ENCODE data around the gene GDF15. TPM values are rescaled to one million over a fixed set of nuclear protein-coding genes. Genes with fewer than 3 reads are reported as not detected.

GDF15 gene
- total and polyA plus RNA-seq, 3 donors from 2014 or later = 0.93 to 2.5 (median 1.0) TPM

DNA sequence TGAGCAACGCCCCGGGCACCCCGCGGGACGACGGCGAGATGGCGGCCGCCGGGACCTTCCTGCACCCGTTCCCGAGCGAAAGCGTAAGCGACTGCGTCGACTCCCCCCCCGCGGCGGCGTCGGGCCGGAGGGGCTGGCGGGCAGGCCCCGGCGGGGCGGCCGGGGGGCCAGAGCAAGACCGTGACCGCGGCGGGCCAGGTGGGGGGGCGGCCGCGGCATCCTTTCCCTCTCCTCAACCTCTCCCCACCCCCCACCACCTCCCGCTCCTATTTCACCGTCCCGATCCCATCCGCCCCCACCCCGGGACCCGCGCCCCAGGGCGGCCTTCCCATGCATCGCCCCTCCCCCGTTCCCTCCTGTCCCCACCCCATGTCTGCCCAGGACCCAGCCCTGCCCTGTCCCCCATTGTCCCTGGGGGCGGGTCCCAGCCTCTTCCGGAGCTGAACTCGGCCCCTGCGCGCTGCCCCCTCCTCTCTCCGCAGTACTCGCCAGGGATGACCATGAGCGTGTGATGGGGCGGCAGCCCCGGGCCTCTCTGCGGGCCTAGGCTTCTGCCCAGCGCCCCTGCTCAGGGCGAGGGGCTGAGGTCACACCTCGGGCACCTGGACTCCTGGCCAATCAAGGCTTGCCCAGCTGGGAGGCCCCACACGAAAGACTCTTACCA is 47.9 kb downstream of the GDF15 start:
- H3K36me3 ChIP-seq (ENCODE audit: low read depth, missing control alignments) = no peaks in the 10 kb centered on the region
- H3K4me3 ChIP-seq = peak overlapping the region; percentile 39 to 47
- no peaks in the 10 kb centered on the region for H3K27me3 ChIP-seq
- no peaks in the 10 kb centered on the region for H3K9me3 ChIP-seq
- TF ChIP-seq, protein P1, sequence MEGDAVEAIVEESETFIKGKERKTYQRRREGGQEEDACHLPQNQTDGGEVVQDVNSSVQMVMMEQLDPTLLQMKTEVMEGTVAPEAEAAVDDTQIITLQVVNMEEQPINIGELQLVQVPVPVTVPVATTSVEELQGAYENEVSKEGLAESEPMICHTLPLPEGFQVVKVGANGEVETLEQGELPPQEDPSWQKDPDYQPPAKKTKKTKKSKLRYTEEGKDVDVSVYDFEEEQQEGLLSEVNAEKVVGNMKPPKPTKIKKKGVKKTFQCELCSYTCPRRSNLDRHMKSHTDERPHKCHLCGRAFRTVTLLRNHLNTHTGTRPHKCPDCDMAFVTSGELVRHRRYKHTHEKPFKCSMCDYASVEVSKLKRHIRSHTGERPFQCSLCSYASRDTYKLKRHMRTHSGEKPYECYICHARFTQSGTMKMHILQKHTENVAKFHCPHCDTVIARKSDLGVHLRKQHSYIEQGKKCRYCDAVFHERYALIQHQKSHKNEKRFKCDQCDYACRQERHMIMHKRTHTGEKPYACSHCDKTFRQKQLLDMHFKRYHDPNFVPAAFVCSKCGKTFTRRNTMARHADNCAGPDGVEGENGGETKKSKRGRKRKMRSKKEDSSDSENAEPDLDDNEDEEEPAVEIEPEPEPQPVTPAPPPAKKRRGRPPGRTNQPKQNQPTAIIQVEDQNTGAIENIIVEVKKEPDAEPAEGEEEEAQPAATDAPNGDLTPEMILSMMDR (IDR thresholded peaks at IDR 0.05) = no peak
- no peak for TF ChIP-seq POLR2A (IDR thresholded peaks at IDR 0.05)
- peaks cover 39% of the 10 kb centered on the region for H3K4me1 ChIP-seq
- WGBS, 2 donors = 16 to 44% methylated on average over 3 to 33 of the region's 60 CpGs
- intact Hi-C loops (cut with DNase I; ENCODE audit: low total_unique reads) = no loop called here
- H3K27ac ChIP-seq = peak overlapping the region; percentile 47 to 82
- no peak for DNase-seq

DNA sequence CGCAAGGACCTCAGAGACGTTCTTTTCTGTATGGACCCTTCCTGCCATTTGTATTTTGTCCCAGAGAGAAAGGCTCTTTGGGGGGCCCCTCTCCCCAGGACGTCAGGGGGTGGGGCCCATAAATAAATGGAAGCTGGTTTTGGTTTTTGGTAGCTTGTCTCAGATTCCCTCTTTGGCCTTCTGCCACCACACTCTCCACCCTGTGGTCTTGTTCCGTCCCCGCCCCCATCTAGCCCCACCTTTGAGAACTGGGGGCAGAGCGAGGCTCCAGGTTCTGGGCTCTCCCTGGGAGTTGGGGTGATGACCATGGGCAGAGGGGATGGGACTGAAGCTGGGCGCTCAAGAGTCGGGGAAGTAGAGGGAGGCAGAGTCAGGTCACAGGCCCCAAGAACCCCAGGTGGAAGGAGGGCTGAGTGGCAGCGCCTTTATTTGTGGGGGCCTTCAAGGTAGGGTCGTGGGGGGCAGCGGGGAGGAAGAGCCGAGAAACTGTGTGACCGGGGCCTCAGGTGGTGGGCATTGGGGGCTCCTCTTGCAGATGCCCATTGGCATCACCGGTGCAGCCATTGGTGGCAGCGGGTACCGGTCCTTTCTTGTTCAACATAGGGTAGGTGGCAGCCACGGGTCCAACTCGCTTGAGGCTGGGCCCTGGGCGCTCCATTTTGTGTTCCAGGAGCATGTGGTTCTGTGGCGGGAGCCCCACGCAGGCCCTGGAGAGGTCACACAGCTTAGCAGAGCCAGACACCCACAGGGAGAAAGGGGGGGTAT is 48.6 kb downstream of the GDF15 start:
- no peak for TF ChIP-seq POLR2A (IDR thresholded peaks at IDR 0.05)
- TF ChIP-seq, protein P1 (IDR thresholded peaks at IDR 0.05) = no peak
- 62 to 77% methylated on average over 18 to 21 of the region's 21 CpGs for WGBS, 2 donors
- peaks cover 39% of the 10 kb centered on the region for H3K4me1 ChIP-seq
- H3K4me3 ChIP-seq = no peak overlapping the region
- no peaks in the 10 kb centered on the region for H3K36me3 ChIP-seq (ENCODE audit: low read depth, missing control alignments)
- no peaks in the 10 kb centered on the region for H3K9me3 ChIP-seq
- no peaks in the 10 kb centered on the region for H3K27me3 ChIP-seq
- DNase-seq = no peak
- intact Hi-C loops (cut with DNase I; ENCODE audit: low total_unique reads) = no loop called here
- peak overlapping the region; percentile 47 to 82 for H3K27ac ChIP-seq

DNA sequence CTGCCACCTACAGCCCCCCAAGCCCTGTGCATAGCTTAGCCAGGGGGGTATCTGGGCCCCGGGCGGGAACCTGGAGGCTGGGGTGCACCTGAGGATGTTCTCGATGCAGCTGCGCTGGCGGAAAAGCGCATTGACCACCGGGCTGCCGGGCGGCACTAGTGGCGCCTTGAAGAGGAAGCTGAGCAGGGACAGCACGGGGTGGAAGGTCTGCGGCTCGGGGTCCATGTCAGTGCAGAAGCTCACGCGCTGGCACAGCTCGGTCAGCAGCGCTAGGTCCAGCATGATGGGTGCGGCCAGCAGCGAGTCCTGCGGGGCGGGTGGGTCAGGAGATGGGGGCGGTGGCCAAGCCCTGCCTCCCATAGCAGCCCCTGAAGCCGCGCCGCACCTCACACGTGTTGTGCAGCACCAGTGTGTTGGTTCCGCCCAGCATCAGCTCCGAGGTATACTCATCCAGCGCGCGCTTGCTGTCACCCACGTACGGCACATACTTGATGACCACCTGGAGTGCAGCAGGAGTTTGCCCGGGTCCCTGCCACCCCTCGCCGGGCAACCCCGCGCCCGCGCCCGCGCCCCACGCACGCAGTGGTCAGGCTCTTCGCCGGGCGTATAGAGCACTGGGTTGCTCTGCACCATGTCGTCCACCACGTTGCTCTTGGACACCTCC is 49.4 kb downstream of the GDF15 start:
- intact Hi-C loops (cut with DNase I; ENCODE audit: low total_unique reads) = no loop called here
- Histone ChIP-seq H3K36me3 (ENCODE audit: low read depth, missing control alignments) (no peaks in the 10 kb centered on the region), H3K9me3 (no peaks in the 10 kb centered on the region), H3K4me1 (peaks cover 41% of the 10 kb centered on the region), H3K27me3 (no peaks in the 10 kb centered on the region), H3K27ac (no peak overlapping the region), H3K4me3 (no peak overlapping the region)
- no peak for TF ChIP-seq POLR2A (IDR thresholded peaks at IDR 0.05)
- TF ChIP-seq, protein P1 (IDR thresholded peaks at IDR 0.05) = no peak
- no peak for DNase-seq
- 70 to 76% methylated on average over 29 to 48 of the region's 49 CpGs for WGBS, 2 donors

GRCh38 chr19:18435842-18436670 is 50.1 kb downstream of the GDF15 start:
- no peak for DNase-seq
- no peak for TF ChIP-seq POLR2A (IDR thresholded peaks at IDR 0.05)
- TF ChIP-seq, protein P1 (IDR thresholded peaks at IDR 0.05) = no peak
- Histone ChIP-seq H3K4me3 (peak overlapping the region; percentile 74 to 91), H3K4me1 (peaks cover 48% of the 10 kb centered on the region), H3K36me3 (ENCODE audit: low read depth, missing control alignments) (no peaks in the 10 kb centered on the region), H3K9me3 (no peaks in the 10 kb centered on the region), H3K27me3 (no peaks in the 10 kb centered on the region), H3K27ac (peak overlapping the region in 1 of 2 donors; percentile 88)
- 65 to 73% methylated on average over 24 to 43 of the region's 46 CpGs for WGBS, 2 donors
- intact Hi-C loops (cut with DNase I; ENCODE audit: low total_unique reads) = no loop called here

Measured in testis (tissue), 3 donors.